GM21367 (cell line): Measurements from ENCODE around the gene KLF15.
A peak's percentile ranks its signal among the peaks of the same experiment; 100 is the strongest.

Source experiments
- ATAC-seq: cut with Tn5 transposase; IDR thresholded peaks from one replicate; pipeline ENCODE4 v1.9.1; 2021; ENCODE audit not compliant: unreplicated experiment

KLF15 gene

DNA sequence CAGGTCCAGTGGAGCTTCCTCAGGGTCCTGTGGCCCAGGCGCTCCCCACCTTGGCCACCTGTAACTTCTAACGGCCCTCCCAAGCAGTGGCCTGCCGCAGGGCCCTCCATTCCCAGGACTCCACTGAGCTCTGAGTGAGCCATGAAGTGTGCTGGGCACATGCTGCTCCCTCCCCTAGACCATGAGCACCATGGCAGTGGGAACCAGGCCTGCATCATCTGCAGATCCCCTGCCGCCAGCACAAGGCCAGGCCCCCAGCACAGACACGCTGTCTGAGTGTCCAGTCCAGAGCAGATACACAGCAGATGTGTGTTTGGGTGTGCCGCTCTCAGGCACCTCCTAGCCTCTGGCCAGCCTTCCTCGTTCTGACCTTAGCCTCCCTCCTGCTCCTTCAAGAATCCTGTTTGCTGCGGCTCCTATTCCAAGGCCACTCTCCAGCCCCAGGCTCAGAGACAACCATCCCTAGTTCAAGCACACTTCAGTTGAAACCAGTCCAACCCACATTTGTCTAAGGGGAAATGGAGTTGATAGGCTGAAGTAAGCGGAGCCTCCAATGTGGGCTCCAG lies 7.0 kb upstream of the KLF15 start:
- ATAC-seq: no peak

DNA sequence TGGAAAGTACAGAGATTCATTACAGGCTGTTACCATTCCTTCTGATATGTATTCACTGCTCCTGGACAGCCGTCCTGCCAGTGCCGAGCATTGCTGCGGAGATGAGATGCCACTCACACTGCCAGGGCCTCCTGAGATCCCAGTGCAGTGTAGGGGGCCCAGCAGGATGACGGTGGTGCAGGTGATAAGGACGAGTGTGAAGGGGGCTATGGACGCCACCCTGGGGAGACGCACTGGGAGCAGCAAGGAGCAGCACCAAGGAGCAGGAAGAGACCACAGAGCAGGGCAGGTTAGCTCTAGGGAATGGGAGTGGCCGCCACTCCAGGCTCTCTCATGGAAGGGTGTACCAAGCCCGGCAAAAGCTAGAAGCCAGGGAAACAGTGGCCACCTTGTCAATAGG lies 4.0 kb upstream of the KLF15 start:
- no peak for ATAC-seq

DNA sequence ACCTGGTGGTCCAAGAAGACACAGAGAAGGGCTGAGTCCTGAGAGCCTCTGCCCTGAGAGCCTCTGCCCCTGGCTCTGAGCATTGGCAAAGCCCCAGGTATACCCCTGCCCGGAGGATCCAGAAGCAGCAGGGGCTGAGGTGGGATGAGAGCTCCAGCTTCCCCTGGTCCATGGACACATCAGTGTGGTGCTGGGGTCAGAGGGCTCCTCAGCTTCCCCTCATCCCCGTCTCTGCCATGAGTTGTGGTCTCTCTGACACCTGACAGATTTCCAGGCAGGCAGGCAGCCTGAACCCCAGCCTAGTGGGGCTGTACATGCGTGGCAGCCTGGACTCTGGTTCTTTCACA lies 3.5 kb upstream of the KLF15 start:
- ATAC-seq: no peak

DNA sequence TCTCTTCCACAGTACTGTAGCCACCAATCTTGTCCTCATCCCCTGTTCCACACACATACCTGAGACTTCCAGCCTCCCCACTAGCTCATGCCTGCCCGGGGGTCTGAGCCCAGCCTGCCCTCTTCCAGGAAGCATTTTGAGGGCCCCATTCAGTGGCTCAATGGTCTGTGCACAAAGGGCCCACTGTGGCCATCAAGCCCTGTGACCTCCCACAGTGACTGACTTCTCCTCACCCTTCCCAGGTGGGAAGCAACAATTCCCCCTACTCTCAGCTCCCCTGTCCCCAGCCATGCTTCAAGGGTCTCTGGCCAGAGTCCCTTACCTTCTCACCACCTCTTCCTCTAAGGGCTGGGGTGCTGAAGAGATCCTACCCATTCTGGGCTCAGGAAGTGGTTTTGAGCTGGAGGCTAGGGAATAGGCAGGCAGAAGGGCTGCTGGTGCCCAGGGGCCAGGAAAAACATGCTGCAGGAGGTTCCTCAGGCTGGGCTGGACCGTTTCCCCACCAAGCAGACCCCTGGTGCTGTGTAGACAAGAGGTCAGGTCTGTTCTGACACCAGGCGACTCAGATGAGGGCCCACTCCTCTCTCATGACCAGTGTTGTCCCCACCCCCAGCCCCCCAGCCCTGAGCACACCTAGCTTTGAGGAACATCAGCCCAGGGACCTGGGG lies 3.0 kb upstream of the KLF15 start:
- no peak for ATAC-seq

DNA sequence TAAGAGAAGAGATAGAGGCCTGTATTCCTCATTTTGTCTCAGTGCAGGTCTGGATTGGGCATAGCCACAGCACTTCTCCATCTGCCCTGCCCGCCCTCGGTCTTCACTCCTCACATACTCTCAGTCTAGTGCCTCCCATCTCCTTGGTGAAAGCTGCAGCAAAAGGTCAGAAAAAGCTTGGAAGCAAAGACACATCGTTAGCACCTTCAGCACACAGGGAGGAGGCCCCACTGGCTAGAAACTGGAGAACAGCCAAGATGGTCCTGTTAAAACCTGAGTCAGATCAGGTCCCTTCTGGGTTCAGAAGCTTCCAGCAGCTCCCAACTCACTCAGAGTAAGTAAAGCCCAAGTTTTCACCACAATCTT lies 1.6 kb upstream of the KLF15 start:
- ATAC-seq: no peak

DNA sequence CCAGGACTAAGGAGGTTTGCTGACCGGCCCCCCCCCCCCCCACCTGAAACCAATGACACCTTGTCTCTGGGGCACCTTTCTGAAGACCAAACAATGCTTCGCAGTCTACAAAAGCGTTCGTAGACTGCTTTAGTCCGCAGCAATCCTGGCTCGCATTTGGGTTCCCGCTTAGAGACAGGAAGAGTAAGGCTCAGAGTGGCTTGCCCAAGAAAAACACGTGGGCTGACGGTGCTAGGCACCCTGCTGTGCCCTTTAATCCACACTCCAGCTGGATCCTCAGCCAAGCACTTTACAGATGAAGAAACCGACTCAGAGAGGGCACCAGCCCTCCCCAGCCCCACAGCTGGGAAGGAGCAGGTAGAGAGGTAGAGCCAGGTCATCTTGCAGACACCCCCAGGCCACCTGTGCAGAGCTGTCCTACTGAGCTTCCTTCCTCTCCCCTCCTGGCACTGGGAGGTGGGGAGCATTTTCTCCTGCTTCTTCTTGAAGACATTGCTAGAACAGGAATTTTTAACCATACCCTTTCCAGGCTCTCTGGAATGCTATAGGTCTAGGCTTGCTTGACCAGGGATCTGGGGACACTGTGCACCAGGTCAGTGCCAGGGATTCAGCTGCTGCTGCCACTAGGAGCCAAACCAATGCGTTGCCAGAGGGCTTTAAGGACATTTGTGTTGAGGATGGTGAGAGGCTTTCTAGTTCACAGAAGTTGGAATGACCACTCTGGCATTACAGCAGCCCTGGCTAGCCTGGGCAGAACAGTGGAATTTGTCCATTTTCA lies 1.0 kb upstream of the KLF15 start:
- no peak for ATAC-seq

DNA sequence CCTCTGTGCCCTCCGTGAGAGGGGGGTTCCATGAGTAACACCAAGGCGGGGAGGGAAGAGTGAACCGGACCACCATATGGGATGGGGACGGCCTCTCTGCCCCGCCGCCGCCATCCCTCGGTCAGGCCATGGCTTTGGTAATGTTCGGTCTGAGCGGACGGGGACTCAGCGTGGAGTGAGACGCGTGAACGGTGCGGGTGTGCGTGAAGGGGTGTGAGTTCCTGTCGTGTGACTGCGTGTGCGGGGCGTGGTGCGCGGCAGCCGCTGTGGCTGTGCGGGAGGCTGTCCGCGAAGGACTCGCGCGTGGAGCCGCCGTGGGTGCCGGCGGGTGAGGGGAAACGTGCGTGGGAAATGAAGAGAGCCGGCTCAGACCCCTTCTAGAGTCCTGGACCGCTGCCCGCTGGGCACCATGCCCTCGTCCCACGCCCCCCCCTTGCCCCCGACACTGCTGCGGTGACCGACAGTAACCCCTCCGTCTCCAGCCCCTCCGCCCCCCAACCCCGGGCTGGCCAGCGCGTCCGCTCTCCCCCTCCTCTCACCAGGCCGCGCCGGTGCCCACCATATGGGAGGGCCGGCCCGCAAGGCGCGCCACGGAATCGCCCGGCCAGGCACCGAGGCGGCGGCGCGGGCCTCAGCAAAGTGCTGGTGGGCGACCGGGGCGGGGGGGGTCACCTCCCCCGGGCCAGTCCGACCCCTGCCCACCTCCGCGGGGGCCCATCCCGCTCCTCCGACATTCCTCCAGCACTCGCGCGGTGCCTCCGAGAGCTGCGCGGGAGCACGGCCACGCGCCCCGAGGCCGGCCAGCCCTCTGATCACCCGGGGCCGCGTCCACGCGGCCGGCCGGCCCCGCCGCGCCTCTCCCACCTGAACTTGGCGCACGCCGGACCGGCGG lies 589 bp downstream of the KLF15 start:
- ATAC-seq: peak; percentile 10

DNA sequence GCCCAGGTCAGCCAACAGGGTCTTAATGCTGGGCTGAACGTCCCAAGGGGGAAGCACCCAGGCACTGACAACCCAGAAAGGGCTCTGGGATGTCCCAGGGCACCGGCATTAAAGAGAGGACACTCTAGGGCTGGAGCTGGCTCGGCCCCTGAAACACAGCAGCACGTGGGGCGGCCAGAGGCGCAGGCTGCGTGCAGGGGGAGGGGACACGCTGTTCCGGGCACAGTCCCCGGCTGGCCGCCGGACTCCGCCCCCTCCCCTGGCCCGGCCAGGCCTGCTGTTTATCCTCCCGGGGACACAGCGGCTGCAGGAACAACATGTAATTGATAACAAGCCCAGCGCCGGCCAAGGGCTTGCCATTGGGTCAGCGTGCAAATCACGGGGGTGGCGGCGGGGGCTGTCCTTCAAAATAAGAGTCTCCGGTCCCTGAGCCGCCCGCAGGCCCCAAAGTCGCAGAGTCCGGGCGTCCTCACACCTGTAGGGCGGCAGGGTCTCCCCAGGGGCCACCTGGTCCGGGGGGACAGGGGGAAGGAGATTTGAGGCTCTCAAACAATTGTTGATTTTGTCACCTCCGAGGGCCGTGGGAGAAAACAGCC lies 1.3 kb downstream of the KLF15 start:
- no peak for ATAC-seq

DNA sequence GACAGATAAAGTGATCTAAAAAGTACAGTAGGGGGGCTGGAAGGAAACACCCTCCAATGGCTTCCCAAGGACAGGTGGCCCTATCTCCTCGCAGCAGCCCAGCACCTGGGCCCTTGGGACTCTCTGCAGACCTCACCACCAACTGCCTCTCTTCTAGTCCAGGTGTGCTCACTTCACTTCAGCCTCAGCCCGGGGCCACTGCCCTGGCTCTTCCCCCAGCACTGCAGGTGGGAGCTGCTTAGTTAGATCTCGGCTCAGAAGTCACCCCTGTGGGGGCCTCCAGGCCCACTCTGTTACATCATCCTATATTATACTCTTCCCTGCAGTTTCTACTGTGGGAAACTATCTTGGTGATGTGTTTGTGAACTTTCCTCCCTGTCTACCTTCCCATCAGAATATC lies 2.0 kb downstream of the KLF15 start:
- no peak for ATAC-seq

DNA sequence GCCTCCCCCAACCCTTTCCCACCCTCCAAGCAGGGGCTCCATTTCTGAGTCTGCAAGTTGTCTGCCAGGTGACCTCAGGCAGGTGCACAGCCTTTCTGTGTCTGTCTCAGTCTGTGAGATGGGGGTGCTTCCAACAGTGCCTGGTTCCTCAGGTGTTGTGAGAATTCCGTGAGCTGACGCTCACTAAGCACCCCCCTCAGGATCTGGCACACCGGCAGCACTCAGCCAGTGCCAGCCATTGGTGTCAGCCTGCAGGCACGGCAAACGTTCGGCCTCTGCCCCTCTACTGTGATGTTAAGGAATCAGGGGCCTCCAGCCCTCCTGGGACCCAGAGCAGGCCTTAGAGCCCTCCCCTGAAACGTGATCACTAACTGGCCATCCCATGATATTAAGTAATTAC lies 2.4 kb downstream of the KLF15 start:
- ATAC-seq: no peak

DNA sequence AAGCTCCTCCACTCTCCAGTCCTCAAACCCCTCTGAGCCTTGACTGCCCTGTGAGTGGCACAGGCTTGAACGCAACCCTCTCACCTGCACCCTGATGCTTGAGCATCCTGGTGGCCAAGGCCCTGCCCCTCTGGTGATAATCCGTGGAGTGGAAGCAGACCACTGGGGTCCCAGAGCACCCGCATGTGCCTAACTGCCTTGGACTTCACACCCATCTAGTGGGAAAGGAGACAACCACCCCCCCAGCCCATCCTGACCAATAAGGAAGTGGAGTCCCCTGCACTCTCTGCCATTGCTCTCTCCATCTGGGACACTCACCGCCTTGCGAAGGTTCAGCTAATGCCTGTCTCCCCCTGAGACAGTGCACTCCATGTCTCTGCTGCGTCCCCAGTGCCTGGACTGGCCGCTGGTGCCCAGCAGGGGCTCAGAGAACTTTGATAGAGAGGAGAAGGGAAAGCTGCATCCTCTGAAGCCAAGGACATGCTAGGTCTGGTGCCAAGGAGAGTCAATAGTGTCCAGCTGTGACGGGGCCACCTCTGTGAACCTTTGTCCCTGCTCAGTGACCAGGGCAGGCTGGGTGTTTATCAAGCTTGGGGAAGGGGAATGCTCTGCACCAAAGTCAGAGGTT lies 3.4 kb downstream of the KLF15 start:
- ATAC-seq: no peak

DNA sequence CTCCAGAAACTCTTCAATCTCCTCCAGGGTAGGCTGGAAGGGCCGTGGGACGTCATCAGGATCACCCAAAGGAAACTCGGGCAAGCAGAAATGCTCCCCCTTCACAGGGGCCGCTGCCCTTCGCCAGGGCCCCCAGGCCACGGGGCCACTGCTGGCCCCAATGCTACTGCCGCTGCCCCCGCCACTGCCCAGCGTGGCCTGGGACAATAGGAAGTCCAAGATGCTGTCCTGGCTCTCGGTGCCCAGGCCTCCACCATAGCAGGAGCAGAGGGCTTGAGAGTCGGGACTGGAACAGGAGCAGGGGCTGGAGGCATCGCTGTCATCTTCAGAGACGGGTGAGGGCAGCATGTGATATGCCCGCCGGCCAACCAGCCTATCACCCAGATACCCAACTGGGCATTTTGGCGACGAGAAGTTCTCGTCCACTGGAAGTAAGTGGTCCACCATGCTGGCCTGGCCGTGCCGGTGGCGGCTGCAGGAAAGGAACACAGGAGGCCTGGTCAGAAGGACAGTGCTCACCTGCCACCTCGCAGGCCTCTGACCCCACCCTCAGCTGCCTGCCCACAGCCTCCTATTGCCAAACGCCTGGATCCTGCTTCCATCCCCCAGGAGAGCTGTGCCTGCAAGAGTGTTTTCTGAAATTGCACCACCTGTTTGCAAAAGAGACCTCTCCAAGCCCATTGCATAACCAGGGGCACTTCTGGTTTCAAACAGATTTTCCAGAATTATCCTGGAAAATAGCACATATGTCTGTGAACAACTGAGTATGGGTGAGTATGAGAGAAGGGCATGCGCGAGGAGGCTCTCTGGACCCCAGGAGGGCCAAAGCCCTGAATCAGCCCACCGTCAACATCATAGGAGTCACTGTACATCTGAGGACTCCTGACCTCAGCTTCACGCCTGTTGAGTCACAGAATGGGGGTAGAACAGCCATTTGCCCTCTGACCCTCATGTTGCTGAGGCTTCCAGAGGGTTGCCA lies 4.4 kb downstream of the KLF15 start:
- no peak for ATAC-seq

DNA sequence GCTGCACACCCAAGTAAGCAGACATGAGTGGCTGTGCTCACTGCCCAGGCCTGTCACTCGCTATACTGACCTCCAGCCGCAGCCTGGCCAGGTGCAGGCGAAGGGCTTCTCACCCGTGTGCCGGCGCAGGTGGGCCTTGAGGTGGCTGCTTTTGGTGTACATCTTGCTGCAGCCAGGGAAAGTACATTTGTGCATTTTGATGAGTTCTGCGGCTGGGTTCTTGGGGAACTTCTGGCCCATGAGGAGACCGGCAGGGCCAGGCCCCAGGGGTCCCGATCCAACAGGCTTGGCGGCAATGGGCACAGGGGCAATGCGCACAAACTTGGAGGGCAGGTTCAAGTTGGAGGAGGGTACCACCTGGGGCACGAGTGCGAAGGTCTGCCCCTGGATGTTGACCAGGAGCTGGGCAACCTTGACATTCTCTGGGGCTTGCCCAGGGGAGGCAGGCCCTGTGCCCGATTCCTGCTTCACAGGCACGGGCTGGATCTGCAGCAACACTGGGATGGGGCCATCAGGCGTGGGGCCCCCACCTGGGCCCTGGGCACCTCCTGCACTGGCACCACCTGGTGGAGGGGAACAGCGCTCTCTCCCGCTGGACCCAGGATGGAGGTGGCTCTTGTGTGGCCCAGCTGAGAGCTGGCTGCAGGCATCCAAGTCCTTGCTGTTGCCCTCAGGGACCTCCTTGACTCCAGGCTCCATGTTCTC lies 5.3 kb downstream of the KLF15 start:
- no peak for ATAC-seq

DNA sequence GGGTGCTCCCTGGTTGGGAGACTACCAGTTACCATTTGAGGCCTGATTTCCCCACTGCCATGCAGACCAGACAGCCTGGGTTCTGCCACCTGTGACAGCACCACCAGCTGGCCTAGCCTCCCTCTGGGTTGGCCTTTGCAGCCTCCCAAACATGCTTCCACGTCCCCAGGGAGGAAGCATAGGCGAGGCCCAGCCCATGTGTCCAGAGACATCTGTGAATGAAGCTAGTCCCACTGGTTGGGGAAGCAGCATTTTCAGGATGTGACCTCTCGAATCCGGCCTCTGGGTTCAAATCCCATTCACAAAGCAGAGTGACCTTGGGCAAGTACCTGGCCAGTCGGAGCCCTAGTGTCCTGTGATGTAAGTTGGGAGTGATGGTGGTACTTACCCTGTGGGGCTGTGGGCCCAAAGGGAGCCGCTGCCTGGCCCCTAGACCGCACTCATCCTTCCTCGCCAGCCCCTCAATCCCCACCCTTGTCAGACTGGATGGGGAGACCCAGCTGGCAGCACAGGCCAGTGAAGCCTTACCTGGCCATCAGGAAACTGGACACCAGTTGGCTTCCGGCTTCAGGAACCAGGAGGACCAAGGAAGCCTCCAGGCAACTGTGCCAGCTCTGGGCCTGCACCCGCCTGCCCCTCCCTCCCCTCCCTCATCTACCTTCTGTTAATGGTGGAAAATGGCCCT lies 6.0 kb downstream of the KLF15 start:
- ATAC-seq: no peak

DNA sequence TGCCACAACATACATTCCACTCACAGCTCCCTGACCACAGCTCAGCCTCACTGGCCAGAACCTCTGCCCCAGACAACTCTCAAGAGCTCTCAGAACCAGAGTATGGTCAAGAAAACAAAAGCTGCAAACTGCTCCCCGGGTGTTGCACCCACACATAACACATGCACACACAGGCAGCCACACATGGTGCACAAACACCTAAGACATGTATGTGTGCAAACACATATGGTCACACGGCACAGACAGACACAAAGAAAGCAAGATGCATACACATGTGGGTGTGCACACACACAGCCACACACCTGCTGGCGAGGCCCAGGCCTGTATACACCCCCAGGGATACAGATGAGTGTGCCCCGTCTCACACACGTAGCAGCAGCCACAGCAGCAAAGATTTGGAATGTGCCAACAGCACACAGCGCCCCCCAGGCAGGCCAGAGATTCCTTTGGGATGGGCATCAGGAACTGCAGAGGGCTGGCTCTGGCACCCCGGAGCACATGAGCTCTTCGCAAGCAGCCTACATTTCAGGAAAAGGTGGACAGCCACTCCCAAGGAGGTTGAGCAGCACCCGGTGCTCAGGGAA lies 6.6 kb downstream of the KLF15 start:
- no peak for ATAC-seq

DNA sequence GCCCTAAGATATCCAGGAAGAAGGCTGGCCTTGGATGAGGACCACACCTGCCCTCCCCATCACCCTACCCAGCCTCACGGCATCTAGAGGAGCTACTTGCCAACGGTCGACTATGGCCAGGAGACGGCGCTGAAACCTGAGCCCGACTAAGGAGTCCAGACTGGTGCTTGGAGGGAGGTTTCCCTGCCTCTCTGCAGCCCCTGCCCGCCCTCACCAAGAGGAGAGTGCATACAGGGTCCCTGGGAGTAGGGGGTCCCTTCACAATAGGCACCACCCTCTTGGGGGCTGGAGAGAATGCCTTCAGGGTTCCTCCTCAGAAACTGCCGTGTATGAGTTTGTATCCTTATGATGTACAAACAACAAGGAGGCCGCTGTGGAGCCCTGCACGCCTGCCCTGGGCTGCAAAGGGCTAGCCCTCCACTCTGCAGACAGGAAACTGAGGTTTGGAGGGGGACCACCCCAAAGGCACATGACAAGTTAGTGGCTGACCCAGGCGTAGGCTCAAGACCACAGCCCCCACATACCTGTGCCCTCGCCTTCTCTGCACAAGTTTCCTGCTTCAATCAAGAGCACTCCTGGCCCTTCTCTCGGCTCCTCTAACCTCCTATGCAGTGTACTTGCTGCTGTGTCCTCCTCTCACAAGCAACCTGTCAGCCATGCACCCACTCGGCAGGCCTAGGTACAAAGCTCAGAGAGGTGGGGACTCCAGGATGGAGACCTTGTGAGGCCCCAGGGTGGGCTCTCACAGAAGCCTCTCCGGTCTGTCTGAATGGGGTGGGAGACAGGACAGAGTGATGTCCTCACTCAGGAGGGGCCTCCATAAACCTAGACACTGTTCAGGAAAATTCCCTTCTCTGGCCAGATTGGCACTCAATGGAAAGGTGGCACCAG lies 7.4 kb downstream of the KLF15 start:
- ATAC-seq: no peak

DNA sequence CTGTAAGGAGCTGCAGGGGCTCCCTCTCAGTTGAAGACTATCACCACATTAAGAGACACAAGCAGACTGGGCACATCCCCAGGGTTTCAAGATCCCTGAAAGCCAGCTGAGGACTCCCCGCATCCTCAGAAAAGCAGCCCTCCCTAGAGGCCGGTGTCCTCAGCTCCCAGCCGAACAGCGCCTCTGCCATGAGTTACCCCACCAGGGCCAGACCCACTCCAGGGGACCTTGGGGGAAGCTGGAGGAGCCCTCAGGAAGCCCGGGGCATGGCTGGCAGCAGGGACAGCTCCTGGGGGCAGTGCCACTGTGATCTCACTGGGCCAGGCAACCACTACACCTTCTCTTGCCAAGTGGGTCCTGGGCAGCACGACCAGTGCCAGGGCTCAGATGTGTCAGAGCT lies 8.1 kb downstream of the KLF15 start:
- ATAC-seq: no peak
